Endothelial cell of umbilical vein (primary cell): Measurements from ENCODE around the gene SERTAD4. TPM values are rescaled to one million over a fixed set of nuclear protein-coding genes. Genes with fewer than 3 reads are reported as not detected.
A peak's percentile ranks its signal among the peaks of the same experiment; 100 is the strongest.

Source experiments
- BruUV-seq: library from RNA; stranded (reverse); fragments of 400-500 nt; replicated peaks from 2 replicates; lab custom pipeline; 2021; lab: Mats Ljungman, UMichigan
- CTCF ChIA-PET: fragments of 300-600, 350-600 bp; sonication (Branson Sonifier 250); formaldehyde crosslinking; loops from one replicate; lab custom pipeline; 2021; ENCODE audit warnings: antibody characterized with exemption, inconsistent platforms; lab: Charles Lee
- POLR2A ChIA-PET: fragments of 300-600, 350-600 bp; sonication (Branson Sonifier 250); formaldehyde crosslinking; loops from one replicate; lab custom pipeline; 2021; ENCODE audit warnings: antibody characterized with exemption, inconsistent platforms; lab: Charles Lee
- DNase-seq: peaks from one replicate; pipeline ENCODE4 v3.0.0-alpha.2; 2011; ENCODE audit warnings: low read depth, low spot score
- FAIRE-seq: peaks from 2 replicates; lab custom pipeline; 2011; peaks lifted over from hg19 to GRCh38; lab: Jason Lieb, UNC
- H2AFZ ChIP-seq: 2 replicates; pipeline ENCODE4 v1.6.0; 2012; ENCODE audit warnings: low read depth, low read length, control low read depth, inconsistent platforms
- H3K27ac ChIP-seq: 2 replicates; pipeline ENCODE4 v1.5.1; 2011; ENCODE audit warnings: low read depth, mild to moderate bottlenecking, control low read depth, low read length, moderate library complexity; ENCODE audit not compliant: insufficient read depth
- H3K27me3 ChIP-seq, 2 experiments: 2 replicates each; pipeline versions ENCODE4 v1.6.0 to v1.6.1; 2011; ENCODE audit warnings: low read length in 2 of 2, mixed read lengths in 1 of 2; ENCODE audit not compliant: control insufficient read depth in 2 of 2, insufficient read depth in 2 of 2
- H3K36me3 ChIP-seq, 2 experiments: 2 replicates in 1 of 2; 3 replicates in 1 of 2; pipeline ENCODE4 v1.5.1; 2011; ENCODE audit warnings: low read length in 2 of 2, mild to moderate bottlenecking in 1 of 2, moderate library complexity in 1 of 2; ENCODE audit not compliant: control insufficient read depth in 2 of 2, insufficient read depth in 2 of 2; ENCODE audit errors: extremely low read depth in 1 of 2
- H3K4me1 ChIP-seq: 3 replicates; pipeline ENCODE4 v1.5.1; 2011; ENCODE audit warnings: mild to moderate bottlenecking, low read length; ENCODE audit not compliant: control insufficient read depth, insufficient read depth; ENCODE audit errors: extremely low read depth
- H3K4me2 ChIP-seq: 2 replicates; pipeline ENCODE4 v1.6.1; 2011; ENCODE audit warnings: low read length, control low read depth, mixed read lengths; ENCODE audit not compliant: insufficient read depth
- H3K4me3 ChIP-seq, 3 experiments: fragments of 200-600 bp in 1 of 3; sonication (generic), shearing (Covaris generic) in 1 of 3; replicated peaks in 1 of 3; 2 replicates each; pipeline ENCODE4 v1.5.1; 2011 to 2016; ENCODE audit warnings: control low read depth in 3 of 3, low read length in 3 of 3, mild to moderate bottlenecking in 2 of 3, inconsistent platforms in 1 of 3, low read depth in 1 of 3, moderate library complexity in 1 of 3; ENCODE audit not compliant: insufficient read depth in 1 of 3
- H3K79me2 ChIP-seq: 2 replicates; pipeline ENCODE4 v1.6.0; 2012; ENCODE audit warnings: low read length, inconsistent platforms; ENCODE audit not compliant: control insufficient read depth, insufficient read depth
- H3K9ac ChIP-seq: replicated peaks from 2 replicates; pipeline ENCODE3; 2011; ENCODE audit warnings: low read length, control low read depth; ENCODE audit not compliant: insufficient read depth; ENCODE audit errors: extremely low read depth
- H3K9me1 ChIP-seq: replicated peaks from 3 replicates; pipeline ENCODE4 v1.6.0; 2011; ENCODE audit warnings: mild to moderate bottlenecking, low read length; ENCODE audit not compliant: control insufficient read depth, insufficient read depth; ENCODE audit errors: extremely low read depth
- H3K9me3 ChIP-seq: replicated peaks from 2 replicates; pipeline ENCODE4 v1.5.1; 2012; ENCODE audit warnings: low read length, inconsistent platforms; ENCODE audit not compliant: control insufficient read depth, insufficient read depth
- H4K20me1 ChIP-seq: replicated peaks from 2 replicates; pipeline ENCODE3; 2011; ENCODE audit warnings: mild to moderate bottlenecking, low read length; ENCODE audit not compliant: control insufficient read depth, insufficient read depth; ENCODE audit errors: extremely low read depth
- EZH2 ChIP-seq: IDR thresholded peaks from 2 replicates; pipeline ENCODE4 v1.6.1; 2012; ENCODE audit warnings: borderline replicate concordance, low read depth, mild to moderate bottlenecking, moderate library complexity, low read length, inconsistent platforms; ENCODE audit not compliant: severe bottlenecking
- FOS ChIP-seq: IDR thresholded peaks from 2 replicates; pipeline ENCODE4 v1.6.1; 2011; ENCODE audit warnings: mild to moderate bottlenecking, low read length, moderate library complexity, borderline replicate concordance; ENCODE audit not compliant: insufficient read depth
- GATA2 ChIP-seq: IDR thresholded peaks from 2 replicates; pipeline ENCODE4 v1.7.0; 2011; ENCODE audit warnings: low read depth, mild to moderate bottlenecking, moderate library complexity, mixed read lengths, low read length; ENCODE audit not compliant: insufficient read length, insufficient read depth
- MYC ChIP-seq: IDR thresholded peaks from one replicate; pipeline ENCODE4 v1.6.1; 2011; ENCODE audit warnings: mild to moderate bottlenecking, low read depth, low read length
- POLR2A ChIP-seq: IDR thresholded peaks from 2 replicates; pipeline ENCODE4 v1.6.1; 2012; ENCODE audit warnings: low read depth, mild to moderate bottlenecking, control low read depth, low read length
- dilution Hi-C: fragments of 300-500 bp; cut with MboI; formaldehyde crosslinking; loops from one replicate; pipeline ENCODE4 v1.15.0; 2019; ENCODE audit warnings: low sequenced_read_pairs; ENCODE audit not compliant: extremely low pct_ligation_motif_present
- intact Hi-C: fragments of 100-400 bp; cut with micrococcal nuclease; formaldehyde crosslinking; loops from one replicate; pipeline ENCODE4 v1.10.0; 2022
- polyA plus RNA-seq, 4 experiments: library from polyadenylated mRNA; depleted of rRNA in 3 of 4; stranded (reverse) in 3 of 4; unstranded in 1 of 4; fragments of >200 nt; gene quantifications; 2 replicates each; pipeline versions ENCODE4 v1.2.1 to v1.2.3, GENCODE V29; 2011 to 2012; ENCODE audit warnings: missing spikeins in 1 of 4
- total RNA-seq: library from RNA; stranded (reverse); gene quantifications from 2 replicates; pipeline ENCODE4 v1.2.3, GENCODE V29; 2021
- TF ChIP-seq, protein P1 (sequence below), 2 donors: IDR thresholded peaks; 1 replicate in 1 of 2; 2 replicates in 1 of 2; pipeline ENCODE4 v1.5.1; 2011; ENCODE audit warnings: low read length in 2 of 2, mild to moderate bottlenecking in 2 of 2, moderate library complexity in 2 of 2, control low read depth in 1 of 2, inconsistent platforms in 1 of 2, low read depth in 1 of 2; ENCODE audit not compliant: insufficient read depth in 1 of 2; ENCODE audit errors: extremely low read depth in 1 of 2

SERTAD4 gene
- total and polyA plus RNA-seq, 2 donors (not counting 3 experiments of a cell fraction or from before 2014, with no cell fraction given), result 4.0 to 11.3 TPM

DNA sequence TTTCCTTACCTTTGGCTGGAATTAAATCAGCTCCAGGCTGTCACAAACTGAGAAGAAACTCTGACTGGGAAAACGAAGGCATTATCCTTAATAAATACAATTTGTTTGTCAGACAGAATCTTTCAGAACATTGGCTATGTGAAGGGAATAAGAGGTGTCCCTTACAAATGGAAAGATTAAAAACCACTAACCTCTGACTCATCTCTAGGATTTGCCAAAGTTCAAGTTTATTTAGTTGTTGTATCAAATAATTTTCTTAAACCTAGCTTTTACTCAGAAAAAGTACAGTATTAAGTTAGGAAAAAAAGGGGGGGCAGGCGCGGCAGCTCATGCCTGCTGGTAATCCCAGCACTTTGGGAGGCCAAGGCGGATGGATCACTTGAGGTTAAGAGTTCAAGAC is 15.7 kb downstream of the SERTAD4 start:
- Histone ChIP-seq H3K9ac (no peak overlapping the region), H3K9me1 (no peaks in the 10 kb centered on the region), H4K20me1 (no peaks in the 10 kb centered on the region), H3K4me1 (peaks cover 22% of the 10 kb centered on the region), H2AFZ (no peak overlapping the region), H3K27me3 (no peaks in the 10 kb centered on the region), H3K79me2 (no peaks in the 10 kb centered on the region), H3K4me2 (no peak overlapping the region), H3K27ac (no peak overlapping the region), H3K4me3 (no peak overlapping the region), H3K36me3 (no peaks in the 10 kb centered on the region), H3K9me3 (no peaks in the 10 kb centered on the region)
- no peak for FAIRE-seq
- no peak for DNase-seq
- CTCF ChIA-PET, result no interaction called here
- BruUV-seq, result no TSS peak
- TF ChIP-seq FOS, result no peak
- no peak for TF ChIP-seq POLR2A
- intact Hi-C loops, result no loop called here
- POLR2A ChIA-PET, result no interaction called here
- dilution Hi-C loops, result no loop called here

DNA sequence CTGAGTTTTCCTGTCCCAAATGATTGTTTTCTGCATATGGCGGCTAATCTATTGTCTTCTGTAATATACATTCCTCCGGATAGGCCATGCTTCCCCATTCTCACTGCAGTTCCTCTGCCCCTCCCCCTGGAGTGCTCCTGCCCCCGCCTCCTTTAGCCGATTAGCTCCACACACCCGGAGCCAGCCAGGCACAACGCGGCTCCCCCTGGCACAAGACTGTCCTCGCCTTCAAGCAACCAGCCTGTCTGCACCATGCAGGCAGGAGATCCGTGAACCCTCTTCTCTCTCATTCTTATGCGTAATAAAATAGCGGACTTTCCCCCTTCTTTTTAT is 18.0 kb downstream of the SERTAD4 start:
- Histone ChIP-seq H3K36me3 (no peaks in the 10 kb centered on the region), H2AFZ (peak overlapping the region; percentile 49), H3K9me1 (no peaks in the 10 kb centered on the region), H3K9ac (no peak overlapping the region), H3K4me3 (peak overlapping the region in 2 of 3 experiments; percentile 34 to 57), H3K79me2 (no peaks in the 10 kb centered on the region), H3K4me2 (peak overlapping the region; percentile 83), H3K4me1 (peaks cover 22% of the 10 kb centered on the region), H3K9me3 (no peaks in the 10 kb centered on the region), H4K20me1 (no peaks in the 10 kb centered on the region), H3K27ac (peak overlapping the region; percentile 39), H3K27me3 (peaks cover 0 to 6% of the 10 kb centered on the region in 2 experiments)
- dilution Hi-C loops (no loop called here), intact Hi-C loops (no loop called here)
- peak; percentile 83 for FAIRE-seq
- ChIA-PET CTCF (interaction anchor here (1.0 to 2.6 kb wide), 4 partner anchors 11 to 883 kb away, joined by 3 to 12 read pairs (median 10); partner anchors contain the start of gene KCNH1), POLR2A (interaction anchor here (0.7 to 1.3 kb wide), 3 partner anchors 17 to 1786 kb away, joined by 3 to 8 read pairs (median 5); no protein-coding TSS in a partner anchor)
- DNase-seq, result peak; percentile 60
- TF ChIP-seq FOS (no peak), GATA2 (no peak), MYC (no peak), EZH2 (no peak)
- TF ChIP-seq, protein P1, sequence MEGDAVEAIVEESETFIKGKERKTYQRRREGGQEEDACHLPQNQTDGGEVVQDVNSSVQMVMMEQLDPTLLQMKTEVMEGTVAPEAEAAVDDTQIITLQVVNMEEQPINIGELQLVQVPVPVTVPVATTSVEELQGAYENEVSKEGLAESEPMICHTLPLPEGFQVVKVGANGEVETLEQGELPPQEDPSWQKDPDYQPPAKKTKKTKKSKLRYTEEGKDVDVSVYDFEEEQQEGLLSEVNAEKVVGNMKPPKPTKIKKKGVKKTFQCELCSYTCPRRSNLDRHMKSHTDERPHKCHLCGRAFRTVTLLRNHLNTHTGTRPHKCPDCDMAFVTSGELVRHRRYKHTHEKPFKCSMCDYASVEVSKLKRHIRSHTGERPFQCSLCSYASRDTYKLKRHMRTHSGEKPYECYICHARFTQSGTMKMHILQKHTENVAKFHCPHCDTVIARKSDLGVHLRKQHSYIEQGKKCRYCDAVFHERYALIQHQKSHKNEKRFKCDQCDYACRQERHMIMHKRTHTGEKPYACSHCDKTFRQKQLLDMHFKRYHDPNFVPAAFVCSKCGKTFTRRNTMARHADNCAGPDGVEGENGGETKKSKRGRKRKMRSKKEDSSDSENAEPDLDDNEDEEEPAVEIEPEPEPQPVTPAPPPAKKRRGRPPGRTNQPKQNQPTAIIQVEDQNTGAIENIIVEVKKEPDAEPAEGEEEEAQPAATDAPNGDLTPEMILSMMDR (IDR thresholded peaks at IDR 0.05; ENCODE audit: extremely low read depth in 1 of 2, insufficient read depth in 1 of 2, low read depth in 1 of 2, low read length in 2 of 2), result no peak
- BruUV-seq, result no TSS peak
